ENCODE results near the gene KLHL29.

- TF ChIP-seq POLR2AphosphoS5 (IDR thresholded peaks at IDR 0.05) (no peak), CTCF (IDR thresholded peaks at IDR 0.05; ENCODE audit: poor library complexity, severe bottlenecking) (no peak), TAF1 (IDR thresholded peaks at IDR 0.05; ENCODE audit: low read depth) (no peak)
Observed at GRCh38 chr2:23401427-23402204, 16.6 kb downstream of the KLHL29 start.
